DOHH2 (cell line): ENCODE data around the gene PPP1R27.
A peak's percentile ranks its signal among the peaks of the same experiment; 100 is the strongest.

Experiments used
- H3F3A ChIP-seq: fragments of 200-600 bp; sonication (generic), shearing (Covaris generic); 2 replicates; pipeline ENCODE4 v1.6.0; 2016; ENCODE audit warnings: antibody characterized with exemption, mild to moderate bottlenecking; ENCODE audit not compliant: control insufficient read depth, insufficient read depth
- H3K27ac ChIP-seq: fragments of 200-600 bp; sonication (generic); 2 replicates; pipeline ENCODE4 v1.5.1; 2014; ENCODE audit warnings: low read depth, mild to moderate bottlenecking, low read length, moderate library complexity
- H3K27me3 ChIP-seq: fragments of 200-600 bp; sonication (generic); 2 replicates; pipeline ENCODE4 v1.6.1; 2014; ENCODE audit warnings: mild to moderate bottlenecking, low read length, mixed read lengths; ENCODE audit not compliant: control insufficient read depth
- H3K36me3 ChIP-seq: fragments of 200-600 bp; sonication (generic); 2 replicates; pipeline ENCODE4 v1.6.1; 2014; ENCODE audit warnings: mild to moderate bottlenecking, low read length, moderate library complexity, mixed read lengths; ENCODE audit not compliant: control insufficient read depth
- H3K4me1 ChIP-seq: fragments of 200-600 bp; sonication (generic); 2 replicates; pipeline ENCODE4 v1.6.1; 2014; ENCODE audit warnings: mild to moderate bottlenecking, low read length, mixed read lengths; ENCODE audit not compliant: control insufficient read depth
- H3K4me2 ChIP-seq: fragments of 200-600 bp; sonication (generic); 2 replicates; pipeline ENCODE4 v1.6.0; 2014; ENCODE audit warnings: mild to moderate bottlenecking, low read length, moderate library complexity
- H3K4me3 ChIP-seq: fragments of 200-600 bp; sonication (generic); 2 replicates; pipeline ENCODE4 v1.5.1; 2014; ENCODE audit warnings: mild to moderate bottlenecking, low read length, mixed read lengths
- H3K79me2 ChIP-seq: fragments of 200-600 bp; sonication (generic); 2 replicates; pipeline ENCODE4 v1.6.1; 2014; ENCODE audit warnings: mild to moderate bottlenecking, low read length, mixed read lengths; ENCODE audit not compliant: control insufficient read depth
- H3K9me2 ChIP-seq: fragments of 200-600 bp; sonication (generic); replicated peaks from 2 replicates; pipeline ENCODE4 v1.6.1; 2014; ENCODE audit warnings: mild to moderate bottlenecking, low read length, mixed read lengths; ENCODE audit not compliant: control insufficient read depth
- H3K9me3 ChIP-seq: fragments of 200-600 bp; sonication (generic); 2 replicates; pipeline ENCODE4 v1.6.1; 2014; ENCODE audit warnings: antibody characterized with exemption, low read length, mixed read lengths; ENCODE audit not compliant: control insufficient read depth, insufficient read depth
- H4K20me1 ChIP-seq: fragments of 200-600 bp; sonication (generic); 2 replicates; pipeline ENCODE4 v1.6.0; 2014; ENCODE audit warnings: low read depth, mild to moderate bottlenecking, antibody characterized with exemption, low read length, moderate library complexity; ENCODE audit not compliant: control insufficient read depth, insufficient read depth
- CTCF ChIP-seq: fragments of 200-600 bp; sonication (generic); IDR thresholded peaks from one replicate; pipeline ENCODE4 v1.5.1; 2014; ENCODE audit warnings: antibody characterized with exemption, mild to moderate bottlenecking, low read depth, low read length; ENCODE audit not compliant: poor library complexity, severe bottlenecking
- EZH2phosphoT487 ChIP-seq: fragments of 200-600 bp; sonication (generic); IDR thresholded peaks from 2 replicates; pipeline ENCODE4 v1.6.1; 2017; ENCODE audit warnings: borderline replicate concordance, mild to moderate bottlenecking, antibody characterized with exemption, low read length, moderate library complexity, mixed read lengths

PPP1R27 gene

DNA sequence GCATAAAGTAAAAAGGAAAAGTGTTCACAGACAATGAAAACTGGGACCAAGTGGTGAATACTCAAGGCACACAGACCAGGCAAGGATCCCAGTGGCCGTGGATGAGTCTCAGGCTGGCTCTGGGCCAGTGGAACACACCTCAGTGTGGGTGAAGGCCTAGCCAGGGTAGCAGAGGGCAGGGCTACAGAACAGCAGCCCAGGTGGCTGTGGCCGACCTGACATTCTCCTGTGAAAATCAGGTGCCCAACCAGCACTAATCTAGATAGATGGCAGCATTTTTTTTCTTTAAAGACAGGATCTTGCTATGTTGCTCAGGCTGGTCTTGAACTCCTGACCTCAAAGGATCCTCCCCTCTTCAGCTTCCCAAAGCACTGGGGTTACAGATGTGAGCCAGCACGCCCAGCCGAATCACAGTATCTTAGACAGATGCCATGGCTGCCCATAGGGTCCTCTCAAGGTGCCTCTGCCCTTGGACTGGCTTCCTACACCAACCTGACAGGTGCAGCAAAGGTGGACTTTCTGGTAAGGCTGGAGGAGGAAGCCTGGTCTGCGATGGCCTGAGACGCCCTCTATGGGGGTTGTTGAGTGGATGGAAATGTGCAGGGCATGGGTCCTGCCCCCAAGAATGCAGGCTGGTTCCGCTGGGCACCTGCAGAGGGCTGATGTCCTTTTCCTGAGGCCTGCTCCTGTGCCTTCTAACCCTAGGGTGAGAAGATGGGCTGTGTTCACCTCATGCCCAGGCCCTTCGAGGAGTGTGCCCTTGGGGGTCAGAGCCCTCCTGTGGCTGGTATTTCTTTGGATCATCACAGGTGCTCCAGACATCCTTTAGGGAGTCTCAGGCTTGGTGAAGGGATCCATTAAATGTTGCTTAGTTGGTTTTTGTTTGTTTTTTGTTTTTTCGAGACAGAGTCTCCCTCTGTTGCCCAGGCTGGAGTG, 29.3 kb upstream of the PPP1R27 start:
- TF ChIP-seq CTCF (no peak), EZH2phosphoT487 (no peak)
- Histone ChIP-seq H3K27ac (no peak overlapping the region), H3K36me3 (peaks cover 78% of the 10 kb centered on the region), H3K4me2 (no peak overlapping the region; the same call in 1 of the 2 replicates), H3K9me2 (no peaks in the 10 kb centered on the region), H4K20me1 (peaks cover 12% of the 10 kb centered on the region), H3K27me3 (no peaks in the 10 kb centered on the region), H3K9me3 (no peaks in the 10 kb centered on the region), H3K79me2 (peaks cover 66% of the 10 kb centered on the region), H3F3A (peaks cover 28% of the 10 kb centered on the region), H3K4me3 (no peak overlapping the region), H3K4me1 (peaks cover 55% of the 10 kb centered on the region)

DNA sequence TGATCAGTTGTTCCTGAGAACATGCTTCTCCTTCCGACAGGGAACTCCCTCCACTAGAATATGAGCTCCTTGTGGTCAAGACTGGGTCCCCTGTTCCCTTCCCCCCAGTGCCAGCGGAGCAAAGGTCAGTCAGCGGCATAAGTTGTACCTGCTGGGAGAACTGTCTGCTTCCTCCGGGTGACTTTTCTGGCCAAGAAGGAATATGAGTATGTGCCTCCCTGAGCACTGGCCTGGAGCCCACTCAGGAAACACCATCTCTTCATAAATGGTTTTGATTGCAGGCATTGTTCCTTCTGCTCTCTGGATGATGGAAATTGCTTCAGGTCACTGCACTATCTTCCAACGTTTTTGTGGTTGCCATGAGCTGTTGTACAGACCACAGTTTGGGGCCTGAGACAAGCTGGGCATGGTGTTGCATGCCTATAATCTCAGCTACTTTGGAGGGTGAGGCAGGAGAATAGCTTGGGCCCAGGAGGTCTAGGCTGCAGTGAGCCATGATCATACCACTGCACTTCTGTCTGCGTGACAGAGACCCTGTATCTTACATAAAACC, 28.3 kb upstream of the PPP1R27 start:
- Histone ChIP-seq H3K4me1 (peaks cover 56% of the 10 kb centered on the region), H3K9me3 (no peaks in the 10 kb centered on the region), H3K27me3 (no peaks in the 10 kb centered on the region), H4K20me1 (peaks cover 19% of the 10 kb centered on the region), H3K27ac (no peak overlapping the region), H3K4me2 (peak overlapping the region; percentile 78; the same call in 1 of the 2 replicates), H3K9me2 (no peaks in the 10 kb centered on the region), H3K36me3 (peaks cover 78% of the 10 kb centered on the region), H3K4me3 (peak overlapping the region; percentile 4; the same call in 1 of the 2 replicates), H3K79me2 (peaks cover 66% of the 10 kb centered on the region), H3F3A (peaks cover 23% of the 10 kb centered on the region)
- TF ChIP-seq CTCF = no peak
- no peak for TF ChIP-seq EZH2phosphoT487

- H3K4me2 ChIP-seq = peak overlapping the region; percentile 78
- H3K4me1 ChIP-seq = peaks cover 36% of the 10 kb centered on the region
- H3K27me3 ChIP-seq = no peaks in the 10 kb centered on the region
- peaks cover 24% of the 10 kb centered on the region for H4K20me1 ChIP-seq
- peak overlapping the region; percentile 55 for H3K27ac ChIP-seq
- TF ChIP-seq EZH2phosphoT487 (no peak; the same call in 1 of the 2 replicates), CTCF (no peak)
- H3F3A ChIP-seq = peaks cover 3% of the 10 kb centered on the region; the same call in 1 of the 2 replicates
- peaks cover 85% of the 10 kb centered on the region for H3K79me2 ChIP-seq
- H3K9me2 ChIP-seq = no peaks in the 10 kb centered on the region
- H3K36me3 ChIP-seq = peaks cover 77% of the 10 kb centered on the region
- peak overlapping the region; percentile 87 for H3K4me3 ChIP-seq
- no peaks in the 10 kb centered on the region for H3K9me3 ChIP-seq
Measured at GRCh38 chr17:81860756-81861568, 26.1 kb upstream of the PPP1R27 start.
